PC-9 (cell line): ENCODE measurements around the gene ZNF236. TPM values are rescaled to one million over a fixed set of nuclear protein-coding genes. Genes with fewer than 3 reads are reported as not detected.
A peak's percentile ranks its signal among the peaks of the same experiment; 100 is the strongest.

ENCODE experiments used
- BruUV-seq: library from RNA; stranded (reverse); fragments of 400-500 nt; replicated peaks from 2 replicates; lab custom pipeline; 2021; lab: Mats Ljungman, UMichigan
- CTCF ChIA-PET: fragments of 300-600 bp; sonication (Branson Sonifier 250); formaldehyde crosslinking; loops from one replicate; lab custom pipeline; 2022; ENCODE audit warnings: antibody characterized with exemption; lab: Charles Lee
- POLR2A ChIA-PET: fragments of 300-600 bp; sonication (Branson Sonifier 250); formaldehyde crosslinking; loops from one replicate; lab custom pipeline; 2022; ENCODE audit warnings: antibody characterized with exemption; ENCODE audit not compliant: unreplicated experiment; lab: Charles Lee
- DNase-seq, 2 experiments: peaks; one replicate each; pipeline versions ENCODE4 v3.0.0 to v3.0.0-alpha.2; 2015 to 2022; ENCODE audit warnings: mixed read lengths in 1 of 2
- H2AFZ ChIP-seq: fragments of 200-600 bp; sonication (generic); 2 replicates; pipeline ENCODE4 v1.8.1; 2017; ENCODE audit warnings: antibody characterized with exemption
- H3F3A ChIP-seq: fragments of 200-600 bp; sonication (generic); 2 replicates; pipeline ENCODE4 v1.8.1; 2017; ENCODE audit warnings: antibody characterized with exemption, mild to moderate bottlenecking, low read depth; ENCODE audit not compliant: insufficient read depth
- H3K27ac ChIP-seq: fragments of 200-600 bp; sonication (generic); 2 replicates; pipeline ENCODE4 v1.6.1; 2016; ENCODE audit warnings: mixed run types
- H3K27me3 ChIP-seq: fragments of 200-600 bp; sonication (generic); 2 replicates; pipeline ENCODE4 v1.6.1; 2016; ENCODE audit warnings: low read depth, mixed run types; ENCODE audit not compliant: insufficient read depth
- H3K36me3 ChIP-seq: fragments of 200-600 bp; sonication (generic); 2 replicates; pipeline ENCODE4 v1.6.1; 2016; ENCODE audit warnings: low read depth, mixed run types
- H3K4me1 ChIP-seq: fragments of 200-600 bp; sonication (generic); replicated peaks from 2 replicates; pipeline ENCODE4 v1.6.1; 2016; ENCODE audit warnings: mixed run types; ENCODE audit not compliant: insufficient read depth
- H3K4me2 ChIP-seq: fragments of 200-600 bp; sonication (generic); 2 replicates; pipeline ENCODE4 v1.6.1; 2017; ENCODE audit warnings: mixed run types
- H3K4me3 ChIP-seq: fragments of 200-600 bp; sonication (generic); 2 replicates; pipeline ENCODE4 v1.6.1; 2016; ENCODE audit warnings: mixed run types
- H3K79me2 ChIP-seq: fragments of 200-600 bp; sonication (generic); 2 replicates; pipeline ENCODE4 v1.6.1; 2017; ENCODE audit warnings: low read depth, mixed run types
- H3K9me2 ChIP-seq: fragments of 200-600 bp; sonication (generic); 2 replicates; pipeline ENCODE4 v1.8.1; 2017; ENCODE audit warnings: mild to moderate bottlenecking; ENCODE audit not compliant: insufficient read depth
- H3K9me3 ChIP-seq: fragments of 200-600 bp; sonication (generic); 2 replicates; pipeline ENCODE4 v1.8.1; 2016; ENCODE audit warnings: low read depth; ENCODE audit not compliant: insufficient read depth
- H4K20me1 ChIP-seq: fragments of 200-600 bp; sonication (generic); 2 replicates; pipeline ENCODE4 v1.8.1; 2017; ENCODE audit not compliant: insufficient read depth
- CTCF ChIP-seq: fragments of 200-600 bp; sonication (generic); conservative IDR thresholded peaks from 2 replicates; pipeline ENCODE4 v1.6.1; 2017; ENCODE audit warnings: mixed run types, antibody characterized with exemption, mild to moderate bottlenecking, moderate library complexity
- EZH2 ChIP-seq: fragments of 200-600 bp; sonication (generic); IDR thresholded peaks from 2 replicates; pipeline ENCODE4 v1.8.0; 2017; ENCODE audit warnings: antibody characterized with exemption, low read depth
- intact Hi-C: fragments of 100-400 bp; cut with micrococcal nuclease; formaldehyde crosslinking; loops from one replicate; pipeline ENCODE4 v1.10.0; 2022; ENCODE audit not compliant: unreplicated experiment
- total RNA-seq: library from RNA; stranded (reverse); gene quantifications from 2 replicates; pipeline ENCODE4 v1.2.3, GENCODE V29; 2021

Gene ZNF236
- total RNA-seq, 1 experiment from 2014 or later: 10.8 TPM

- CTCF ChIA-PET: no interaction called here
- peak in 1 of 2 experiments; percentile 39 for DNase-seq
Observed at GRCh38 chr18:76875390-76876325, 53.3 kb downstream of the ZNF236 start.

GRCh38 chr18:76878426-76878825 is 56.1 kb downstream of the ZNF236 start:
- CTCF ChIA-PET: no interaction called here
- no TSS peak for BruUV-seq

More at GRCh38 chr18:76875390-76876325, 53.3 kb downstream of the ZNF236 start:
- no peaks in the 10 kb centered on the region for H3K4me1 ChIP-seq
- H4K20me1 ChIP-seq: no peaks in the 10 kb centered on the region
- no peak overlapping the region for H3K4me3 ChIP-seq
- no peaks in the 10 kb centered on the region; the same call in 1 of the 2 replicates for H3F3A ChIP-seq
- no peak overlapping the region for H3K27ac ChIP-seq
- TF ChIP-seq CTCF: peak; percentile 71
- no peak for TF ChIP-seq EZH2
- POLR2A ChIA-PET: no interaction called here
- no peaks in the 10 kb centered on the region for H3K79me2 ChIP-seq
- no peaks in the 10 kb centered on the region for H3K36me3 ChIP-seq
- no peak overlapping the region for H2AFZ ChIP-seq
- no peaks in the 10 kb centered on the region for H3K9me2 ChIP-seq
- intact Hi-C loops: no loop called here
- no peaks in the 10 kb centered on the region for H3K9me3 ChIP-seq
- no peak overlapping the region for H3K4me2 ChIP-seq
- no TSS peak for BruUV-seq
- no peaks in the 10 kb centered on the region for H3K27me3 ChIP-seq

GRCh38 chr18:76880026-76880425 is 57.7 kb downstream of the ZNF236 start:
- no peaks in the 10 kb centered on the region for H3K9me2 ChIP-seq
- intact Hi-C loops: no loop called here
- H3K4me1 ChIP-seq: no peaks in the 10 kb centered on the region
- no TSS peak for BruUV-seq
- no peak for DNase-seq
- no peaks in the 10 kb centered on the region for H4K20me1 ChIP-seq
- no peaks in the 10 kb centered on the region; the same call in 1 of the 2 replicates for H3F3A ChIP-seq
- H2AFZ ChIP-seq: no peak overlapping the region
- no peaks in the 10 kb centered on the region for H3K27me3 ChIP-seq
- no peak for TF ChIP-seq CTCF
- no peak for TF ChIP-seq EZH2
- no peak overlapping the region for H3K4me2 ChIP-seq
- ChIA-PET POLR2A (no interaction called here), CTCF (no interaction called here)
- no peaks in the 10 kb centered on the region for H3K9me3 ChIP-seq
- H3K27ac ChIP-seq: no peak overlapping the region
- no peaks in the 10 kb centered on the region for H3K79me2 ChIP-seq
- H3K36me3 ChIP-seq: no peaks in the 10 kb centered on the region
- no peak overlapping the region for H3K4me3 ChIP-seq

More at GRCh38 chr18:76878426-76878825, 56.1 kb downstream of the ZNF236 start:
- Histone ChIP-seq H3K4me3 (no peak overlapping the region), H3K9me2 (no peaks in the 10 kb centered on the region), H3K9me3 (no peaks in the 10 kb centered on the region), H3K4me1 (no peaks in the 10 kb centered on the region), H3K27me3 (no peaks in the 10 kb centered on the region), H3K36me3 (no peaks in the 10 kb centered on the region), H3F3A (no peaks in the 10 kb centered on the region; the same call in 1 of the 2 replicates), H2AFZ (no peak overlapping the region), H3K4me2 (no peak overlapping the region), H3K79me2 (no peaks in the 10 kb centered on the region), H4K20me1 (no peaks in the 10 kb centered on the region), H3K27ac (no peak overlapping the region)
- POLR2A ChIA-PET: no interaction called here
- intact Hi-C loops: no loop called here
- TF ChIP-seq EZH2: no peak
- no peak for TF ChIP-seq CTCF
- no peak for DNase-seq
